GM23338 (cell line): ENCODE measurements around the gene WDR70. TPM values are rescaled to one million over a fixed set of nuclear protein-coding genes. Genes with fewer than 3 reads are reported as not detected.

Source experiments
- ATAC-seq: fragments of 200-7000 bp; cut with Tn5 transposase; 3 replicates; pipeline ENCODE4 v1.9.1; 2020
- DNase-seq: peaks from one replicate; pipeline ENCODE4 v3.0.0-alpha.2; 2015; ENCODE audit warnings: low spot score
- H2AFZ ChIP-seq: fragments of 200-600 bp; sonication (generic); 2 replicates; pipeline ENCODE4 v1.8.0; 2016; ENCODE audit warnings: antibody characterized with exemption, mild to moderate bottlenecking, moderate library complexity
- H3F3A ChIP-seq: fragments of 200-600 bp; sonication (generic); replicated peaks from 2 replicates; pipeline ENCODE4 v1.8.0; 2017; ENCODE audit warnings: antibody characterized with exemption, mixed run types, low read depth
- H3K27ac ChIP-seq: fragments of 200-600 bp; sonication (generic); 2 replicates; pipeline ENCODE4 v1.6.1; 2016; ENCODE audit warnings: low read depth
- H3K27me3 ChIP-seq: fragments of 200-600 bp; sonication (generic); 2 replicates; pipeline ENCODE4 v1.8.0; 2016; ENCODE audit warnings: mild to moderate bottlenecking, mixed run types, moderate library complexity; ENCODE audit not compliant: insufficient read depth
- H3K36me3 ChIP-seq: fragments of 200-600 bp; sonication (generic); 2 replicates; pipeline ENCODE4 v1.8.0; 2016; ENCODE audit warnings: mild to moderate bottlenecking; ENCODE audit not compliant: insufficient read depth
- H3K4me1 ChIP-seq: fragments of 200-600 bp; sonication (generic); 2 replicates; pipeline ENCODE4 v1.8.0; 2016; ENCODE audit warnings: mild to moderate bottlenecking, moderate library complexity; ENCODE audit not compliant: insufficient read depth
- H3K4me2 ChIP-seq: fragments of 200-600 bp; sonication (generic); 2 replicates; pipeline ENCODE4 v1.7.1; 2017; ENCODE audit warnings: mixed run types
- H3K4me3 ChIP-seq: fragments of 200-600 bp; sonication (generic); 2 replicates; pipeline ENCODE4 v1.6.1; 2016; ENCODE audit warnings: mixed run types
- H3K79me2 ChIP-seq: fragments of 200-600 bp; sonication (generic); replicated peaks from 2 replicates; pipeline ENCODE4 v1.8.0; 2017; ENCODE audit warnings: mild to moderate bottlenecking; ENCODE audit not compliant: insufficient read depth
- H3K9me2 ChIP-seq: fragments of 200-600 bp; sonication (generic); 2 replicates; pipeline ENCODE4 v1.8.0; 2017; ENCODE audit not compliant: insufficient read depth
- H4K20me1 ChIP-seq: fragments of 200-600 bp; sonication (generic); replicated peaks from 2 replicates; pipeline ENCODE4 v1.8.0; 2017; ENCODE audit warnings: mild to moderate bottlenecking; ENCODE audit not compliant: insufficient read depth
- H3K27ac Mint-ChIP-seq: 2 replicates; pipeline ENCODE4 v1.8.0; 2020; ENCODE audit warnings: inconsistent platforms, mild to moderate bottlenecking, moderate library complexity, mixed read lengths
- H3K27me3 Mint-ChIP-seq: 3 replicates; pipeline ENCODE4 v1.8.0; 2022; ENCODE audit warnings: low read depth, mild to moderate bottlenecking, moderate library complexity, mixed read lengths, inconsistent platforms; ENCODE audit not compliant: insufficient read depth, poor library complexity
- H3K36me3 Mint-ChIP-seq: 3 replicates; pipeline ENCODE4 v1.8.0; 2021; ENCODE audit warnings: low read depth, mild to moderate bottlenecking, inconsistent platforms, moderate library complexity, mixed read lengths
- H3K4me1 Mint-ChIP-seq: 3 replicates; pipeline ENCODE4 v1.8.0; 2020; ENCODE audit warnings: mild to moderate bottlenecking, inconsistent platforms, mixed read lengths
- H3K4me3 Mint-ChIP-seq: 3 replicates; pipeline ENCODE4 v1.8.0; 2021; ENCODE audit warnings: moderate library complexity, mild to moderate bottlenecking, inconsistent platforms, mixed read lengths
- H3K9me3 Mint-ChIP-seq: 3 replicates; pipeline ENCODE4 v1.8.0; 2020; ENCODE audit warnings: moderate library complexity, mild to moderate bottlenecking, inconsistent platforms, mixed read lengths
- CREB1 ChIP-seq: fragments of 250-450 bp; sonication (Bioruptor Pico); IDR thresholded peaks from 2 replicates; pipeline ENCODE4 v1.5.0; 2020; ENCODE audit warnings: low read depth, mild to moderate bottlenecking, moderate library complexity
- EZH2 ChIP-seq: fragments of 200-600 bp; sonication (generic); IDR thresholded peaks from one replicate; pipeline ENCODE4 v1.8.0; 2017; ENCODE audit warnings: antibody characterized with exemption, mild to moderate bottlenecking, low read depth; ENCODE audit not compliant: unreplicated experiment
- EZH2phosphoT487 ChIP-seq: fragments of 200-600 bp; sonication (generic); IDR thresholded peaks from one replicate; pipeline ENCODE4 v1.8.1; 2018; ENCODE audit warnings: antibody characterized with exemption; ENCODE audit not compliant: unreplicated experiment
- JUNB ChIP-seq: IDR thresholded peaks from one replicate; pipeline ENCODE4 v1.6.1; 2016; ENCODE audit warnings: antibody characterized with exemption; ENCODE audit not compliant: unreplicated experiment
- NANOG ChIP-seq: IDR thresholded peaks from 2 replicates; pipeline ENCODE4 v1.6.1; 2016; ENCODE audit warnings: antibody characterized with exemption, borderline replicate concordance
- POLR2AphosphoS5 ChIP-seq: IDR thresholded peaks from 2 replicates; pipeline ENCODE4 v1.6.1; 2016; ENCODE audit warnings: antibody characterized with exemption, low read depth
- STAT1 ChIP-seq: IDR thresholded peaks from one replicate; pipeline ENCODE4 v1.6.1; 2016; ENCODE audit warnings: antibody characterized with exemption; ENCODE audit not compliant: unreplicated experiment
- ZNF114 ChIP-seq: fragments of 250-450 bp; sonication (Bioruptor Pico); IDR thresholded peaks from 2 replicates; pipeline ENCODE4 v1.5.0; 2020; ENCODE audit warnings: mild to moderate bottlenecking, moderate library complexity
- ZNF331 ChIP-seq: fragments of 250-450 bp; sonication (Bioruptor Pico); IDR thresholded peaks from 2 replicates; pipeline ENCODE4 v1.5.0; 2020; ENCODE audit warnings: low read depth, mild to moderate bottlenecking, moderate library complexity
- polyA plus RNA-seq: library from polyadenylated mRNA; unstranded; fragments of >200 nt; fragmentation: Nextera tagmentation; extraction: Ambion mirVana; gene quantifications from 2 replicates; pipeline ENCODE4 v1.2.1, GENCODE V29; 2016
- total RNA-seq: library from RNA; depleted of rRNA; stranded (reverse); fragments of >200 nt; shearing (Covaris generic); gene quantifications from 2 replicates; pipeline ENCODE4 v1.2.3, GENCODE V29; 2014
- TF ChIP-seq, protein P1 (sequence below): IDR thresholded peaks from 2 replicates; pipeline ENCODE4 v1.6.1; 2016; ENCODE audit warnings: antibody characterized with exemption
- TF ChIP-seq, protein P2 (sequence below): fragments of 250-450 bp; sonication (Bioruptor Pico); IDR thresholded peaks from 2 replicates; pipeline ENCODE4 v1.5.0; 2020; ENCODE audit warnings: mild to moderate bottlenecking, moderate library complexity
- TF ChIP-seq, protein P3 (sequence below), 2 experiments: fragments of 200-600 bp in 1 of 2; sonication (generic) in 1 of 2; conservative IDR thresholded peaks; 2 replicates each; pipeline versions ENCODE4 v1.5.1 to v1.6.1; 2016 to 2017; ENCODE audit warnings: antibody characterized with exemption in 2 of 2, low read depth in 2 of 2, mild to moderate bottlenecking in 2 of 2, moderate library complexity in 1 of 2
- TF ChIP-seq, protein P4 (sequence below): IDR thresholded peaks from one replicate; pipeline ENCODE4 v1.6.1; 2018; ENCODE audit warnings: antibody characterized with exemption; ENCODE audit not compliant: unreplicated experiment

WDR70 gene
- total and polyA plus RNA-seq, 2 experiments from 2014 or later = 34.9 to 86.7 TPM

DNA sequence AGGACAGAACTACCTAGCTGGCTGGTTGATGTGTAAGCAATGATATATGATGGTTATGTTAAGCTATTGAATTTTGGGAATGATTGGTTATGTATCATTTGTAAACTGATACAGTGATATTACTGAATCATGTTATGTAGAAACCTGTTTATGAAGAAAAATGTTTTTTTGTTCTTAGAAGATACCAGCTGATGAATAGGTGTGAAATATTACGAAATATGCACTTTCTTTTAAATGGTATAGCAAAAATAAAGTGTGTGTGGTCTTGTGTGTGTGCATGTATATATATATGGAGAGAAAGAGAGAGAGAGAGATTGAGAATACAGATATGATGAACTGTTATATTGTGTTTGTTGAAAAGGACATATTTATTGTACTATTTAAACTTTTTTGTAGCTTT is 164.1 kb downstream of the WDR70 start:
- 0 out of 2 replicates have a peak, but pooled peaks cover 2% of the 10 kb centered on the region for H4K20me1 ChIP-seq
- H3K9me3 Mint-ChIP-seq = no peaks in the 10 kb centered on the region
- H3K4me3 Mint-ChIP-seq = no peak overlapping the region
- H3K27ac Mint-ChIP-seq = no peak overlapping the region
- peaks cover 9% of the 10 kb centered on the region; the same call in 2 of the 3 replicates for H3K4me1 Mint-ChIP-seq
- H3K9me2 ChIP-seq = no peaks in the 10 kb centered on the region
- H2AFZ ChIP-seq = no peak overlapping the region
- DNase-seq (no peak), ATAC-seq (no peak)
- H3K4me1 ChIP-seq = no peaks in the 10 kb centered on the region
- no peaks in the 10 kb centered on the region for H3F3A ChIP-seq
- H3K79me2 ChIP-seq = no peaks in the 10 kb centered on the region
- H3K27me3 ChIP-seq = no peaks in the 10 kb centered on the region
- H3K4me2 ChIP-seq = no peak overlapping the region
- no peak overlapping the region for H3K4me3 ChIP-seq
- no peaks in the 10 kb centered on the region for H3K27me3 Mint-ChIP-seq
- H3K27ac ChIP-seq = no peak overlapping the region
- H3K36me3 ChIP-seq = no peaks in the 10 kb centered on the region
- no peaks in the 10 kb centered on the region for H3K36me3 Mint-ChIP-seq
- TF ChIP-seq, protein P1, sequence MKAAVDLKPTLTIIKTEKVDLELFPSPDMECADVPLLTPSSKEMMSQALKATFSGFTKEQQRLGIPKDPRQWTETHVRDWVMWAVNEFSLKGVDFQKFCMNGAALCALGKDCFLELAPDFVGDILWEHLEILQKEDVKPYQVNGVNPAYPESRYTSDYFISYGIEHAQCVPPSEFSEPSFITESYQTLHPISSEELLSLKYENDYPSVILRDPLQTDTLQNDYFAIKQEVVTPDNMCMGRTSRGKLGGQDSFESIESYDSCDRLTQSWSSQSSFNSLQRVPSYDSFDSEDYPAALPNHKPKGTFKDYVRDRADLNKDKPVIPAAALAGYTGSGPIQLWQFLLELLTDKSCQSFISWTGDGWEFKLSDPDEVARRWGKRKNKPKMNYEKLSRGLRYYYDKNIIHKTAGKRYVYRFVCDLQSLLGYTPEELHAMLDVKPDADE = no peak
- TF ChIP-seq, protein P2, sequence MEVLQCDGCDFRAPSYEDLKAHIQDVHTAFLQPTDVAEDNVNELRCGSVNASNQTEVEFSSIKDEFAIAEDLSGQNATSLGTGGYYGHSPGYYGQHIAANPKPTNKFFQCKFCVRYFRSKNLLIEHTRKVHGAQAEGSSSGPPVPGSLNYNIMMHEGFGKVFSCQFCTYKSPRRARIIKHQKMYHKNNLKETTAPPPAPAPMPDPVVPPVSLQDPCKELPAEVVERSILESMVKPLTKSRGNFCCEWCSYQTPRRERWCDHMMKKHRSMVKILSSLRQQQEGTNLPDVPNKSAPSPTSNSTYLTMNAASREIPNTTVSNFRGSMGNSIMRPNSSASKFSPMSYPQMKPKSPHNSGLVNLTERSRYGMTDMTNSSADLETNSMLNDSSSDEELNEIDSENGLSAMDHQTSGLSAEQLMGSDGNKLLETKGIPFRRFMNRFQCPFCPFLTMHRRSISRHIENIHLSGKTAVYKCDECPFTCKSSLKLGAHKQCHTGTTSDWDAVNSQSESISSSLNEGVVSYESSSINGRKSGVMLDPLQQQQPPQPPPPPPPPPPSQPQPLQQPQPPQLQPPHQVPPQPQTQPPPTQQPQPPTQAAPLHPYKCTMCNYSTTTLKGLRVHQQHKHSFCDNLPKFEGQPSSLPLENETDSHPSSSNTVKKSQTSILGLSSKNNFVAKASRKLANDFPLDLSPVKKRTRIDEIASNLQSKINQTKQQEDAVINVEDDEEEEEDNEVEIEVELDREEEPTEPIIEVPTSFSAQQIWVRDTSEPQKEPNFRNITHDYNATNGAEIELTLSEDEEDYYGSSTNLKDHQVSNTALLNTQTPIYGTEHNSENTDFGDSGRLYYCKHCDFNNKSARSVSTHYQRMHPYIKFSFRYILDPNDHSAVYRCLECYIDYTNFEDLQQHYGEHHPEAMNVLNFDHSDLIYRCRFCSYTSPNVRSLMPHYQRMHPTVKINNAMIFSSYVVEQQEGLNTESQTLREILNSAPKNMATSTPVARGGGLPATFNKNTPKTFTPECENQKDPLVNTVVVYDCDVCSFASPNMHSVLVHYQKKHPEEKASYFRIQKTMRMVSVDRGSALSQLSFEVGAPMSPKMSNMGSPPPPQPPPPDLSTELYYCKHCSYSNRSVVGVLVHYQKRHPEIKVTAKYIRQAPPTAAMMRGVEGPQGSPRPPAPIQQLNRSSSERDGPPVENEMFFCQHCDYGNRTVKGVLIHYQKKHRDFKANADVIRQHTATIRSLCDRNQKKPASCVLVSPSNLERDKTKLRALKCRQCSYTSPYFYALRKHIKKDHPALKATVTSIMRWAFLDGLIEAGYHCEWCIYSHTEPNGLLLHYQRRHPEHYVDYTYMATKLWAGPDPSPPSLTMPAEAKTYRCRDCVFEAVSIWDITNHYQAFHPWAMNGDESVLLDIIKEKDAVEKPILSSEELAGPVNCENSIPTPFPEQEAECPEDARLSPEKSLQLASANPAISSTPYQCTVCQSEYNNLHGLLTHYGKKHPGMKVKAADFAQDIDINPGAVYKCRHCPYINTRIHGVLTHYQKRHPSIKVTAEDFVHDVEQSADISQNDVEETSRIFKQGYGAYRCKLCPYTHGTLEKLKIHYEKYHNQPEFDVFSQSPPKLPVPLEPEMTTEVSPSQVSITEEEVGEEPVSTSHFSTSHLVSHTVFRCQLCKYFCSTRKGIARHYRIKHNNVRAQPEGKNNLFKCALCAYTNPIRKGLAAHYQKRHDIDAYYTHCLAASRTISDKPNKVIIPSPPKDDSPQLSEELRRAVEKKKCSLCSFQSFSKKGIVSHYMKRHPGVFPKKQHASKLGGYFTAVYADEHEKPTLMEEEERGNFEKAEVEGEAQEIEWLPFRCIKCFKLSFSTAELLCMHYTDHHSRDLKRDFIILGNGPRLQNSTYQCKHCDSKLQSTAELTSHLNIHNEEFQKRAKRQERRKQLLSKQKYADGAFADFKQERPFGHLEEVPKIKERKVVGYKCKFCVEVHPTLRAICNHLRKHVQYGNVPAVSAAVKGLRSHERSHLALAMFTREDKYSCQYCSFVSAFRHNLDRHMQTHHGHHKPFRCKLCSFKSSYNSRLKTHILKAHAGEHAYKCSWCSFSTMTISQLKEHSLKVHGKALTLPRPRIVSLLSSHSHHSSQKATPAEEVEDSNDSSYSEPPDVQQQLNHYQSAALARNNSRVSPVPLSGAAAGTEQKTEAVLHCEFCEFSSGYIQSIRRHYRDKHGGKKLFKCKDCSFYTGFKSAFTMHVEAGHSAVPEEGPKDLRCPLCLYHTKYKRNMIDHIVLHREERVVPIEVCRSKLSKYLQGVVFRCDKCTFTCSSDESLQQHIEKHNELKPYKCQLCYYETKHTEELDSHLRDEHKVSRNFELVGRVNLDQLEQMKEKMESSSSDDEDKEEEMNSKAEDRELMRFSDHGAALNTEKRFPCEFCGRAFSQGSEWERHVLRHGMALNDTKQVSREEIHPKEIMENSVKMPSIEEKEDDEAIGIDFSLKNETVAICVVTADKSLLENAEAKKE (CRISPR knock-in tag) = no peak
- TF ChIP-seq, protein P3, sequence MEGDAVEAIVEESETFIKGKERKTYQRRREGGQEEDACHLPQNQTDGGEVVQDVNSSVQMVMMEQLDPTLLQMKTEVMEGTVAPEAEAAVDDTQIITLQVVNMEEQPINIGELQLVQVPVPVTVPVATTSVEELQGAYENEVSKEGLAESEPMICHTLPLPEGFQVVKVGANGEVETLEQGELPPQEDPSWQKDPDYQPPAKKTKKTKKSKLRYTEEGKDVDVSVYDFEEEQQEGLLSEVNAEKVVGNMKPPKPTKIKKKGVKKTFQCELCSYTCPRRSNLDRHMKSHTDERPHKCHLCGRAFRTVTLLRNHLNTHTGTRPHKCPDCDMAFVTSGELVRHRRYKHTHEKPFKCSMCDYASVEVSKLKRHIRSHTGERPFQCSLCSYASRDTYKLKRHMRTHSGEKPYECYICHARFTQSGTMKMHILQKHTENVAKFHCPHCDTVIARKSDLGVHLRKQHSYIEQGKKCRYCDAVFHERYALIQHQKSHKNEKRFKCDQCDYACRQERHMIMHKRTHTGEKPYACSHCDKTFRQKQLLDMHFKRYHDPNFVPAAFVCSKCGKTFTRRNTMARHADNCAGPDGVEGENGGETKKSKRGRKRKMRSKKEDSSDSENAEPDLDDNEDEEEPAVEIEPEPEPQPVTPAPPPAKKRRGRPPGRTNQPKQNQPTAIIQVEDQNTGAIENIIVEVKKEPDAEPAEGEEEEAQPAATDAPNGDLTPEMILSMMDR (conservative IDR thresholded peaks at IDR 0.05; ENCODE audit: low read depth in 2 of 2) = no peak
- TF ChIP-seq ZNF331 (CRISPR knock-in tag) = no peak
- TF ChIP-seq NANOG = no peak
- TF ChIP-seq JUNB = no peak
- no peak for TF ChIP-seq EZH2phosphoT487
- no peak for TF ChIP-seq POLR2AphosphoS5
- no peak for TF ChIP-seq STAT1
- TF ChIP-seq ZNF114 = no peak
- TF ChIP-seq EZH2 = no peak
- TF ChIP-seq, protein P4, sequence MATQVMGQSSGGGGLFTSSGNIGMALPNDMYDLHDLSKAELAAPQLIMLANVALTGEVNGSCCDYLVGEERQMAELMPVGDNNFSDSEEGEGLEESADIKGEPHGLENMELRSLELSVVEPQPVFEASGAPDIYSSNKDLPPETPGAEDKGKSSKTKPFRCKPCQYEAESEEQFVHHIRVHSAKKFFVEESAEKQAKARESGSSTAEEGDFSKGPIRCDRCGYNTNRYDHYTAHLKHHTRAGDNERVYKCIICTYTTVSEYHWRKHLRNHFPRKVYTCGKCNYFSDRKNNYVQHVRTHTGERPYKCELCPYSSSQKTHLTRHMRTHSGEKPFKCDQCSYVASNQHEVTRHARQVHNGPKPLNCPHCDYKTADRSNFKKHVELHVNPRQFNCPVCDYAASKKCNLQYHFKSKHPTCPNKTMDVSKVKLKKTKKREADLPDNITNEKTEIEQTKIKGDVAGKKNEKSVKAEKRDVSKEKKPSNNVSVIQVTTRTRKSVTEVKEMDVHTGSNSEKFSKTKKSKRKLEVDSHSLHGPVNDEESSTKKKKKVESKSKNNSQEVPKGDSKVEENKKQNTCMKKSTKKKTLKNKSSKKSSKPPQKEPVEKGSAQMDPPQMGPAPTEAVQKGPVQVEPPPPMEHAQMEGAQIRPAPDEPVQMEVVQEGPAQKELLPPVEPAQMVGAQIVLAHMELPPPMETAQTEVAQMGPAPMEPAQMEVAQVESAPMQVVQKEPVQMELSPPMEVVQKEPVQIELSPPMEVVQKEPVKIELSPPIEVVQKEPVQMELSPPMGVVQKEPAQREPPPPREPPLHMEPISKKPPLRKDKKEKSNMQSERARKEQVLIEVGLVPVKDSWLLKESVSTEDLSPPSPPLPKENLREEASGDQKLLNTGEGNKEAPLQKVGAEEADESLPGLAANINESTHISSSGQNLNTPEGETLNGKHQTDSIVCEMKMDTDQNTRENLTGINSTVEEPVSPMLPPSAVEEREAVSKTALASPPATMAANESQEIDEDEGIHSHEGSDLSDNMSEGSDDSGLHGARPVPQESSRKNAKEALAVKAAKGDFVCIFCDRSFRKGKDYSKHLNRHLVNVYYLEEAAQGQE = no peak
- TF ChIP-seq CREB1 (CRISPR knock-in tag) = no peak
